KMS-11 (cell line): ENCODE measurements around the gene GSK3B.
"Not testable (repeated sequence)": the region's sequence is repeated elsewhere in the genome, so short reads cannot be mapped to it uniquely, and the experiment has no call there.

Experiments
- H2AFZ ChIP-seq: fragments of 200-600 bp; sonication (generic); 2 replicates; pipeline ENCODE4 v1.6.1; 2016; ENCODE audit warnings: antibody characterized with exemption, mixed run types, low read depth
- H3K27ac ChIP-seq: fragments of 200-600 bp; sonication (generic); 2 replicates; pipeline ENCODE4 v1.6.1; 2016; ENCODE audit warnings: mild to moderate bottlenecking, mixed run types
- H3K27me3 ChIP-seq: fragments of 200-600 bp; sonication (generic); 2 replicates; pipeline ENCODE4 v1.6.1; 2017; ENCODE audit warnings: mild to moderate bottlenecking, low read depth, mixed run types, moderate library complexity; ENCODE audit not compliant: insufficient read depth
- H3K36me3 ChIP-seq: fragments of 200-600 bp; sonication (generic); 2 replicates; pipeline ENCODE4 v1.6.1; 2017; ENCODE audit warnings: mild to moderate bottlenecking, mixed run types; ENCODE audit not compliant: insufficient read depth
- H3K4me1 ChIP-seq: fragments of 200-600 bp; sonication (generic); 2 replicates; pipeline ENCODE4 v1.6.1; 2016; ENCODE audit warnings: mild to moderate bottlenecking, low read depth, mixed run types; ENCODE audit not compliant: poor library complexity, severe bottlenecking
- H3K4me2 ChIP-seq: fragments of 200-600 bp; sonication (generic); 2 replicates; pipeline ENCODE4 v1.7.0; 2016; ENCODE audit warnings: mild to moderate bottlenecking, mixed run types
- H3K4me3 ChIP-seq: fragments of 200-600 bp; sonication (generic); IDR thresholded peaks from 2 replicates; pipeline ENCODE4 v1.6.1; 2017; ENCODE audit warnings: low read depth, low read length, mixed read lengths; ENCODE audit not compliant: insufficient read depth
- H3K79me2 ChIP-seq: fragments of 200-600 bp; sonication (generic); 2 replicates; pipeline ENCODE4 v1.6.1; 2016; ENCODE audit warnings: low read depth, mixed run types; ENCODE audit not compliant: insufficient read depth
- H3K9ac ChIP-seq: fragments of 200-600 bp; sonication (generic); 2 replicates; pipeline ENCODE4 v1.6.1; 2016; ENCODE audit warnings: mild to moderate bottlenecking, mixed run types
- H4K20me1 ChIP-seq: fragments of 200-600 bp; sonication (generic); 2 replicates; pipeline ENCODE4 v1.6.1; 2016; ENCODE audit warnings: mild to moderate bottlenecking, mixed run types; ENCODE audit not compliant: insufficient read depth
- TF ChIP-seq, protein P1 (sequence below): fragments of 200-600 bp; sonication (generic); conservative IDR thresholded peaks from 2 replicates; pipeline ENCODE4 v1.6.1; 2017; ENCODE audit warnings: low read depth, mild to moderate bottlenecking, antibody characterized with exemption, low read length, moderate library complexity, mixed read lengths

The GSK3B gene

DNA sequence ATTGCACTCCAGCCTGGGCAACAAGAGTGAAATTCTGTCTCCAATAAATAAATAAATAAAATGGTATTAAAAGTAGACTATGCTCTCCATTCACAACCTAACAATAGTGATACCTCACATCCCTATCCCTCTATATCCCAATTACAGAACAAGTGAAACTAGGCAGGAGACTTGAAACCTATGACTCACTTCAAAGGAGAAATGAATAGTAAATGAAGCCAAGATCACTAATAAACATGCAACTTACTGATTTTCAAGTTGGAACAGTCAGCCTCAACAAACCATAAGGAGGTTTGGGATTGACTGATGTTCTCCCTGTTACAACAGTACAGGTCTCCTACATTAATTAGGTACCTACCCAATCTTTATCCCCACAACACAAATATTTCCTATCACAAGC is 103.4 kb downstream of the GSK3B start:
- Histone ChIP-seq H3K4me3 (no peak overlapping the region), H3K36me3 (no peaks in the 10 kb centered on the region), H3K9ac (no peak overlapping the region), H4K20me1 (0 out of 2 replicates have a peak, but pooled peaks cover 4% of the 10 kb centered on the region), H3K4me1 (peaks cover 25% of the 10 kb centered on the region), H3K27ac (no peak overlapping the region), H3K79me2 (peaks cover 48% of the 10 kb centered on the region), H2AFZ (no peak overlapping the region), H3K4me2 (no peak overlapping the region), H3K27me3 (no peaks in the 10 kb centered on the region)
- TF ChIP-seq, protein P1, sequence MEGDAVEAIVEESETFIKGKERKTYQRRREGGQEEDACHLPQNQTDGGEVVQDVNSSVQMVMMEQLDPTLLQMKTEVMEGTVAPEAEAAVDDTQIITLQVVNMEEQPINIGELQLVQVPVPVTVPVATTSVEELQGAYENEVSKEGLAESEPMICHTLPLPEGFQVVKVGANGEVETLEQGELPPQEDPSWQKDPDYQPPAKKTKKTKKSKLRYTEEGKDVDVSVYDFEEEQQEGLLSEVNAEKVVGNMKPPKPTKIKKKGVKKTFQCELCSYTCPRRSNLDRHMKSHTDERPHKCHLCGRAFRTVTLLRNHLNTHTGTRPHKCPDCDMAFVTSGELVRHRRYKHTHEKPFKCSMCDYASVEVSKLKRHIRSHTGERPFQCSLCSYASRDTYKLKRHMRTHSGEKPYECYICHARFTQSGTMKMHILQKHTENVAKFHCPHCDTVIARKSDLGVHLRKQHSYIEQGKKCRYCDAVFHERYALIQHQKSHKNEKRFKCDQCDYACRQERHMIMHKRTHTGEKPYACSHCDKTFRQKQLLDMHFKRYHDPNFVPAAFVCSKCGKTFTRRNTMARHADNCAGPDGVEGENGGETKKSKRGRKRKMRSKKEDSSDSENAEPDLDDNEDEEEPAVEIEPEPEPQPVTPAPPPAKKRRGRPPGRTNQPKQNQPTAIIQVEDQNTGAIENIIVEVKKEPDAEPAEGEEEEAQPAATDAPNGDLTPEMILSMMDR: no peak

DNA sequence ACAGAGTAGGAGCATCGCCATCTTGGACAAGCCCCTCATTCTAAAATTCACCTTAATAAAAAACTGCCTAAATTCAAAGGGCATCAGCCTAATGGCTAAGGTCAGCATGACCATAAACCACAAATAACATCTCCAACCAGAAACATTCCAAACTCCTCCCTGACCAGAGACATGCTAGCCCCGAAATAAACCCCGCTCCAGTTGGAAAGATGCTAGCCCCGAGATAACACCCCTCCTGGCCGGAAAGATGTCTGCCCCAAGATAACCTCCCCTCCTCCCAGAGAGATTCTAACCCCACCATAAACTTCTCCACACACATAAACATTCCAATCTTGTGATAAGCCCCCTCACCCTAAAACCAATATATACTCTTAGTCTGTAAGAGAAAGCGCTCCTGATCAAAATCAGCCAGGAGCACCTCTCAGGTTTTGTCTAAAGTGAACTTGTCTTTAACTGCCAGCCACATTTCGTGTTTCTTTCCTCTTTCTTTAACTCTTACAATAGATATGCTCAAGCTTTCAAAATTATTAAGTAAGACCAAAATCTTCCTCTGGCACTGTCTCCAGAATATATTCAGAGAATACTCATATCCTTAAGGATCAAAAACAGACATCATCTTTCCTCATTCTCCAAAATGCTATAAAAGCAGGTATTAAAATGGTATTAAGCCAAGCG is 104.1 kb downstream of the GSK3B start:
- Histone ChIP-seq H3K4me3 (no peak overlapping the region), H3K4me1 (peaks cover 25% of the 10 kb centered on the region), H3K36me3 (no peaks in the 10 kb centered on the region), H4K20me1 (0 out of 2 replicates have a peak, but pooled peaks cover 4% of the 10 kb centered on the region), H3K27ac (no peak overlapping the region), H3K27me3 (no peaks in the 10 kb centered on the region), H3K4me2 (no peak overlapping the region), H3K9ac (no peak overlapping the region), H2AFZ (no peak overlapping the region), H3K79me2 (peaks cover 54% of the 10 kb centered on the region)
- TF ChIP-seq, protein P1: no peak

DNA sequence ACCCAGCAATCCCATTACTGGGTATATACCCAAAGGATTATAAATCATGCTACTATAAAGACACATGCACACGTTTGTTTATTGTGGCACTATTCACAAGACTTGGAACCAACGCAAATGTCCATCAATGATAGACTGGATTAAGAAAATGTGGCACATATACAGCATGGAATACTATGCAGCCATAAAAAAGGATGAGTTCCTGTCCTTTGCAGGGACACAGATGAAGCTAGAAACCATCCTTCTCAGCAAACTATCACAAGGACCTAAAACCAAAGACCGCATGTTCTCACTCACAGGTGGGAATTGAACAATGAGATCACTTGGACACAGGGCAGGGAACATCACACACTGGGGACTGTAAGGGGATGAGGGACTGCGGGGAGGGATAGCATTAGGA is 107.4 kb downstream of the GSK3B start:
- not testable (repeated sequence) for H3K4me3 ChIP-seq, H4K20me1 ChIP-seq, H3K9ac ChIP-seq, H3K4me2 ChIP-seq, H3K27ac ChIP-seq, H2AFZ ChIP-seq, H3K36me3 ChIP-seq, H3K27me3 ChIP-seq
- Histone ChIP-seq H3K4me1 (peaks cover 10% of the 10 kb centered on the region), H3K79me2 (peaks cover 64% of the 10 kb centered on the region; the same call in 1 of the 2 replicates)

DNA sequence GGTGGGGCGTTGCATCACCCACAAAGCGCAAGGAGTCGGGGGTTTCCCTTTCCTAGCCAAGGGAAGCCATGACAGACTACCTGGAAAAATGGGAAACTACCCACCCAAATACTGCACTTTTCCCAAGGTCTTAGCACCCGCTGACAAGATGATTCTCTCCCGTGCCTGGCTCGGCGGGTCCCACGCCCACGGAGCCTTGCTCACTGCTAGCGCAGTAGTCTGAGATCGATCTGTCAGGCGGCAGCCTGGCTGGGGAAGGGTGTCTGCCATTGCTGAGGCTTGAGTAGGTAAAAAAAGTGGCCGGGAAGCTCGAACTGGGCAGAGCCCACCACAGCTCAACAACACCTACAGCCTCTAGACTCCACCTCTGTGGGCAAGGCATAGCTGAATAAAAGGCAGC is 112.9 kb downstream of the GSK3B start:
- H3K9ac ChIP-seq: no peak overlapping the region

More for the DNA sequence above, 112.9 kb downstream of the GSK3B start:
- TF ChIP-seq, protein P1: no peak
- Histone ChIP-seq H3K4me2 (no peak overlapping the region), H3K36me3 (no peaks in the 10 kb centered on the region), H3K27ac (no peak overlapping the region), H3K27me3 (no peaks in the 10 kb centered on the region), H3K4me1 (no peaks in the 10 kb centered on the region), H3K79me2 (peaks cover 44% of the 10 kb centered on the region), H4K20me1 (no peaks in the 10 kb centered on the region), H2AFZ (no peak overlapping the region), H3K4me3 (no peak overlapping the region)
